Endothelial cell of umbilical vein (primary cell): ENCODE measurements around the gene CRELD2. TPM values are rescaled to one million over a fixed set of nuclear protein-coding genes. Genes with fewer than 3 reads are reported as not detected.

Experiments
- BruUV-seq: library from RNA; stranded (reverse); fragments of 400-500 nt; replicated peaks from 2 replicates; lab custom pipeline; 2021; lab: Mats Ljungman, UMichigan
- CTCF ChIA-PET: fragments of 300-600, 350-600 bp; sonication (Branson Sonifier 250); formaldehyde crosslinking; loops from one replicate; lab custom pipeline; 2021; ENCODE audit warnings: antibody characterized with exemption, inconsistent platforms; lab: Charles Lee
- POLR2A ChIA-PET: fragments of 300-600, 350-600 bp; sonication (Branson Sonifier 250); formaldehyde crosslinking; loops from one replicate; lab custom pipeline; 2021; ENCODE audit warnings: antibody characterized with exemption, inconsistent platforms; lab: Charles Lee
- DNase-seq: peaks from one replicate; pipeline ENCODE4 v3.0.0-alpha.2; 2011; ENCODE audit warnings: low read depth, low spot score
- FAIRE-seq: peaks from 2 replicates; lab custom pipeline; 2011; peaks lifted over from hg19 to GRCh38; lab: Jason Lieb, UNC
- H2AFZ ChIP-seq: 2 replicates; pipeline ENCODE4 v1.6.0; 2012; ENCODE audit warnings: low read depth, low read length, control low read depth, inconsistent platforms
- H3K27ac ChIP-seq: 2 replicates; pipeline ENCODE4 v1.5.1; 2011; ENCODE audit warnings: low read depth, mild to moderate bottlenecking, control low read depth, low read length, moderate library complexity; ENCODE audit not compliant: insufficient read depth
- H3K27me3 ChIP-seq, 2 experiments: 2 replicates each; pipeline versions ENCODE4 v1.6.0 to v1.6.1; 2011; ENCODE audit warnings: low read length in 2 of 2, mixed read lengths in 1 of 2; ENCODE audit not compliant: control insufficient read depth in 2 of 2, insufficient read depth in 2 of 2
- H3K36me3 ChIP-seq, 2 experiments: 2 replicates in 1 of 2; 3 replicates in 1 of 2; pipeline ENCODE4 v1.5.1; 2011; ENCODE audit warnings: low read length in 2 of 2, mild to moderate bottlenecking in 1 of 2, moderate library complexity in 1 of 2; ENCODE audit not compliant: control insufficient read depth in 2 of 2, insufficient read depth in 2 of 2; ENCODE audit errors: extremely low read depth in 1 of 2
- H3K4me1 ChIP-seq: 3 replicates; pipeline ENCODE4 v1.5.1; 2011; ENCODE audit warnings: mild to moderate bottlenecking, low read length; ENCODE audit not compliant: control insufficient read depth, insufficient read depth; ENCODE audit errors: extremely low read depth
- H3K4me2 ChIP-seq: 2 replicates; pipeline ENCODE4 v1.6.1; 2011; ENCODE audit warnings: low read length, control low read depth, mixed read lengths; ENCODE audit not compliant: insufficient read depth
- H3K4me3 ChIP-seq, 3 experiments: fragments of 200-600 bp in 1 of 3; sonication (generic), shearing (Covaris generic) in 1 of 3; replicated peaks in 1 of 3; 2 replicates each; pipeline ENCODE4 v1.5.1; 2011 to 2016; ENCODE audit warnings: control low read depth in 3 of 3, low read length in 3 of 3, mild to moderate bottlenecking in 2 of 3, inconsistent platforms in 1 of 3, low read depth in 1 of 3, moderate library complexity in 1 of 3; ENCODE audit not compliant: insufficient read depth in 1 of 3
- H3K79me2 ChIP-seq: 2 replicates; pipeline ENCODE4 v1.6.0; 2012; ENCODE audit warnings: low read length, inconsistent platforms; ENCODE audit not compliant: control insufficient read depth, insufficient read depth
- H3K9ac ChIP-seq: replicated peaks from 2 replicates; pipeline ENCODE3; 2011; ENCODE audit warnings: low read length, control low read depth; ENCODE audit not compliant: insufficient read depth; ENCODE audit errors: extremely low read depth
- H3K9me1 ChIP-seq: replicated peaks from 3 replicates; pipeline ENCODE4 v1.6.0; 2011; ENCODE audit warnings: mild to moderate bottlenecking, low read length; ENCODE audit not compliant: control insufficient read depth, insufficient read depth; ENCODE audit errors: extremely low read depth
- H3K9me3 ChIP-seq: replicated peaks from 2 replicates; pipeline ENCODE4 v1.5.1; 2012; ENCODE audit warnings: low read length, inconsistent platforms; ENCODE audit not compliant: control insufficient read depth, insufficient read depth
- H4K20me1 ChIP-seq: replicated peaks from 2 replicates; pipeline ENCODE3; 2011; ENCODE audit warnings: mild to moderate bottlenecking, low read length; ENCODE audit not compliant: control insufficient read depth, insufficient read depth; ENCODE audit errors: extremely low read depth
- GATA2 ChIP-seq: IDR thresholded peaks from 2 replicates; pipeline ENCODE4 v1.7.0; 2011; ENCODE audit warnings: low read depth, mild to moderate bottlenecking, moderate library complexity, mixed read lengths, low read length; ENCODE audit not compliant: insufficient read length, insufficient read depth
- JUN ChIP-seq: IDR thresholded peaks from 2 replicates; pipeline ENCODE4 v1.6.1; 2011; ENCODE audit warnings: borderline replicate concordance, low read depth; ENCODE audit not compliant: insufficient read length, insufficient read depth
- MYC ChIP-seq: IDR thresholded peaks from one replicate; pipeline ENCODE4 v1.6.1; 2011; ENCODE audit warnings: mild to moderate bottlenecking, low read depth, low read length
- POLR2A ChIP-seq: IDR thresholded peaks from 2 replicates; pipeline ENCODE4 v1.6.1; 2012; ENCODE audit warnings: low read depth, mild to moderate bottlenecking, control low read depth, low read length
- dilution Hi-C: fragments of 300-500 bp; cut with MboI; formaldehyde crosslinking; loops from one replicate; pipeline ENCODE4 v1.15.0; 2019; ENCODE audit warnings: low sequenced_read_pairs; ENCODE audit not compliant: extremely low pct_ligation_motif_present
- intact Hi-C: fragments of 100-400 bp; cut with micrococcal nuclease; formaldehyde crosslinking; loops from one replicate; pipeline ENCODE4 v1.10.0; 2022
- polyA plus RNA-seq, 4 experiments: library from polyadenylated mRNA; depleted of rRNA in 3 of 4; stranded (reverse) in 3 of 4; unstranded in 1 of 4; fragments of >200 nt; gene quantifications; 2 replicates each; pipeline versions ENCODE4 v1.2.1 to v1.2.3, GENCODE V29; 2011 to 2012; ENCODE audit warnings: missing spikeins in 1 of 4
- total RNA-seq: library from RNA; stranded (reverse); gene quantifications from 2 replicates; pipeline ENCODE4 v1.2.3, GENCODE V29; 2021
- TF ChIP-seq, protein P1 (sequence below): IDR thresholded peaks from 2 replicates; pipeline ENCODE4 v1.6.1; 2011; ENCODE audit not compliant: insufficient read depth, insufficient read length

CRELD2 gene
- total and polyA plus RNA-seq, 2 donors (not counting 3 experiments of a cell fraction or from before 2014, with no cell fraction given) = 71.0 to 86.3 TPM

GRCh38 chr22:49946612-49947295 lies 28.3 kb downstream of the CRELD2 start:
- intact Hi-C loops (no loop called here), dilution Hi-C loops (no loop called here)
- H3K9ac ChIP-seq = no peak overlapping the region
- H3K36me3 ChIP-seq = no peaks in the 10 kb centered on the region
- POLR2A ChIA-PET = interaction anchor here (0.8 kb wide), 1 partner anchor 11 kb away, joined by 4 read pairs; no protein-coding TSS in a partner anchor
- no peak overlapping the region for H3K4me3 ChIP-seq
- BruUV-seq = no TSS peak
- H4K20me1 ChIP-seq = no peaks in the 10 kb centered on the region
- peaks cover under 1% of the 10 kb centered on the region for H3K4me1 ChIP-seq
- no peak overlapping the region for H3K4me2 ChIP-seq
- H3K27me3 ChIP-seq = no peaks in the 10 kb centered on the region
- H3K9me3 ChIP-seq = no peaks in the 10 kb centered on the region
- no peak overlapping the region for H2AFZ ChIP-seq
- H3K79me2 ChIP-seq = no peaks in the 10 kb centered on the region
- FAIRE-seq = no peak
- no peak for DNase-seq
- no peaks in the 10 kb centered on the region for H3K9me1 ChIP-seq
- CTCF ChIA-PET = no interaction called here
- no peak for TF ChIP-seq MYC
- no peak for TF ChIP-seq JUN
- no peak for TF ChIP-seq GATA2
- TF ChIP-seq, protein P1, sequence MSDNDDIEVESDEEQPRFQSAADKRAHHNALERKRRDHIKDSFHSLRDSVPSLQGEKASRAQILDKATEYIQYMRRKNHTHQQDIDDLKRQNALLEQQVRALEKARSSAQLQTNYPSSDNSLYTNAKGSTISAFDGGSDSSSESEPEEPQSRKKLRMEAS = no peak
- H3K27ac ChIP-seq = no peak overlapping the region

GRCh38 chr22:49947296-49947622 lies 28.8 kb downstream of the CRELD2 start:
- Histone ChIP-seq H3K9me3 (no peaks in the 10 kb centered on the region), H3K4me1 (peaks cover 6% of the 10 kb centered on the region), H3K4me2 (no peak overlapping the region), H3K27ac (no peak overlapping the region), H3K9ac (no peak overlapping the region), H3K36me3 (no peaks in the 10 kb centered on the region), H2AFZ (no peak overlapping the region), H3K27me3 (no peaks in the 10 kb centered on the region), H3K9me1 (no peaks in the 10 kb centered on the region), H3K4me3 (no peak overlapping the region), H4K20me1 (no peaks in the 10 kb centered on the region), H3K79me2 (no peaks in the 10 kb centered on the region)
- no TSS peak for BruUV-seq
- POLR2A ChIA-PET = no interaction called here
- FAIRE-seq = no peak
- intact Hi-C loops = no loop called here
- CTCF ChIA-PET = no interaction called here
- no peak for DNase-seq
- dilution Hi-C loops = no loop called here
- TF ChIP-seq MYC (no peak), POLR2A (no peak)
